GM18907 (cell line): ENCODE results near the gene KRTAP10-4.
"Not testable (repeated sequence)": the region's sequence is repeated elsewhere in the genome, so short reads cannot be mapped to it uniquely, and the experiment has no call there.

Source experiments
- ATAC-seq: cut with Tn5 transposase; IDR thresholded peaks from one replicate; pipeline ENCODE4 v1.9.1; 2021; ENCODE audit warnings: mild to moderate bottlenecking, moderate library complexity; ENCODE audit not compliant: unreplicated experiment

KRTAP10-4 gene

GRCh38 chr21:44575307-44576024 is 1.9 kb downstream of the KRTAP10-4 start:
- no peak for ATAC-seq

DNA sequence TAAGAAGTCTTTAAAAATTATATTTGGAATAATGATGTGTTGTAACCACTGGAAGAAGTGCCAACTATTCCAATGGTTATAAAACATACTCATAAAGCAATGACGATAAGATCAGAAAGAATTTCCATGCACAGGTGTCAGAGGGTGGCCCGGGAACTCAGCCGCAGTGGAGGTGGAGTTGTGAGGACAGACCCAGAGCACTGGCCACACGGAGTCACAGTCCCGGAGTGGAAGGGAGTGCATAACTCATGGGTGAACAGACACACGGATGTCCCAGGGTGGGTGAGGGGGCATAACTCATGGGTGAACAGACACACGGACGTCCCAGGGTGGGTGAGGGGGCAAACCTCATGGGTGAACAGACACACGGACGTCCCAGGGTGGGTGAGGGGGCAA is 2.5 kb downstream of the KRTAP10-4 start:
- no peak for ATAC-seq

GRCh38 chr21:44578371-44579055 is 5.0 kb downstream of the KRTAP10-4 start:
- ATAC-seq = no peak

GRCh38 chr21:44579056-44579832 is 5.7 kb downstream of the KRTAP10-4 start:
- no peak for ATAC-seq

DNA sequence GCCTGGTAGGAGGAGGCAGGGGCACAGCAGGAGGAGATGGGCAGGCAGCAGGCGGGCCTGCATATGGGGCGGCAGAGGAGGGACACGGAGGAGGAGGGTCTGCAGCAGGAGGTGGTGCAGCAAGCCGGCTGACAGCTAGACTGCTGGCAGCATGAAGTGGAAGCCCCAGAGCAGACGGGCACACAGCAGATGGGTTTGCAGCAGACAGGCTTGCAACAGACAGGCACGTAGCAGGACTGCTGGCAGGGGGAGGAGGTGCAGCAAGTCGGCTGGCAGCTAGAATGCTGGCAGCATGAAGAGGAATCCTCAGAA is 6.3 kb downstream of the KRTAP10-4 start:
- no peak for ATAC-seq

DNA sequence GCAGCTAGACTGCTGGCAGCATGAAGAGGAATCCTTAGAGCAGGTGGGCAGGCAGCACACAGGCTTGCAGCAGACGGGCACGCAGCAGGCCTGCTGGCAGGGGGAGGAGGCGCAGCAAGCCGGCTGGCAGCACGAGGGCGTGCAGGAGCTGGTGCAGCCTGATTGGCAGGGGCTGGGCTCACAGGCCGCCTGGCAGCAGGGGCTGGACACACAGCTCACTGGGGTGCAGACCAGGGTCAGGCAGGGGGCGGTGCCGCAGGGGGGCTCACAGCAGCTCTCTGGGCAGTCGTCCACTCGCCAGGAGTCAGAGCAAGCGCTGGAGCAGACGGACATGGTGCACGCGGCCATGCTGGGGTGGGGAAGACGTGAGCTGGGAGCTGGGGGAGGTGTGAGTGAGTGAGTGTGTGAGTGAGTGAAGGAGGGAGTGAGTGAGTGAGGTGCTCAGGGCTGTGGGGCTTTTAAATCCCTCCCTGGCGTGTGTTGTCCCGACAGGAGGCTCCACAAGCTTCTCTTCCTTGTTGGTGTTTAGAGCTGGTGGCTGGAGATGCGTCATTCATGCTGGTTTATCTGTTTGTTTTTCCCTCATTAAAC is 6.8 kb downstream of the KRTAP10-4 start, which contains the start of gene KRTAP10-5:
Gene KRTAP10-5, minus strand, starts transcription at position 374 of the 591 bp plus-strand sequence. Its CDS starts 26 bp downstream, at position 348.
- ATAC-seq = not testable (repeated sequence)

GRCh38 chr21:44581158-44581557 is 7.6 kb downstream of the KRTAP10-4 start:
- ATAC-seq = no peak

DNA sequence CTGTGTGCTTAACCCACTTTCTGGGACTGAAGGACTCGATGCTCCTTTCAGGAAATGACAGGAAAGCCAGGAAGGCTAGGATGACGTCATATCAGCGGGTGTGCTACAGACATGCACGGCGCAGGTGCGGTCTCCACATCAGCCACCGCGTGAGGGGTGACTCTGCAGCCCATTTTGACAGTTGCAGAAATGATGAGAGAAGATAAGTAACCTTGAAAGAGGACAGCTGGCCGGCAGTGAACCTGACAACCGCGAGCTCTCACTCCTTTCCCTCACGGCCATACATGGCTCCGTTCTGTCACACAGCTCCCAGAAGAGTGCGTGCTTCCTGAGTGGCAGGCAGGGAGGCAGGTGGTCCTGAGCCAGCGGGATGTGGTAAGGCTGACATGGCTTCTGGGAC is 8.5 kb downstream of the KRTAP10-4 start:
- no peak for ATAC-seq

GRCh38 chr21:44583089-44583799 is 9.7 kb downstream of the KRTAP10-4 start:
- no peak for ATAC-seq

DNA sequence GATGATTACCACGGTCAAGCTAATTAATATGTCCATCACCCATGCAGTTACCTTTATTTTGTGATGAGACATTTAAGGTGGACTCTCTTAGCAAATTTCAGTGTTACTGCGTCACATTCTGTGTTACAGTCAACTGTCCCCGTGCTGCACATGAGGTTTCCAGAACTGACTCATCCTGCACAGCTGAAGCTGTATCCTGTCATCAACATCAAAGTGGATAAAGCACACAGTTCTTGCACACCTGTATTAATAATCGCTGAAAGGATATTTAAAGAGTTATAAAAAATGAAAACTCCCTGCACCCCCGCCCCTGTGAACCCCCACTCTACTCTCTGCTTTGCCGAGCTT is 10.2 kb downstream of the KRTAP10-4 start:
- no peak for ATAC-seq

- no peak for ATAC-seq
Observed at GRCh38 chr21:44585892-44586291, 12.4 kb downstream of the KRTAP10-4 start.

DNA sequence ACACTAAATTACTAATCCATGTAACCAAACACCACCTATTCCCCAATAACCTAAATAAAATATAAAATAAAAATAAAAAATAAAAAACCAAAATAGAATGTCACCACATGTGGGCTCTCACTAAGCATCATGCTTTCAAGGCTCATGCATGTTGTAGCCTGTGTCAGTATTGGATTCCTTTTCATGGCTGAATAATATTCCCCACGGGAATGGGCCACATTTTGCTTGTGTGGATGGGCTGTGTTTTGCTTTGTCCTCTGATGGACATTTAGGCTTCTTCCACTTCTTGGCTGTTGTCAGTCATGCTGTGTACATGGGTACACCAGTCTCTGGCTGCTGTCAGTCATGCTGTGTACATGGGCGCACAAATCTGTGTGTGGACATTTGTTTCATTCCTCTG is 15.6 kb downstream of the KRTAP10-4 start:
- no peak for ATAC-seq

DNA sequence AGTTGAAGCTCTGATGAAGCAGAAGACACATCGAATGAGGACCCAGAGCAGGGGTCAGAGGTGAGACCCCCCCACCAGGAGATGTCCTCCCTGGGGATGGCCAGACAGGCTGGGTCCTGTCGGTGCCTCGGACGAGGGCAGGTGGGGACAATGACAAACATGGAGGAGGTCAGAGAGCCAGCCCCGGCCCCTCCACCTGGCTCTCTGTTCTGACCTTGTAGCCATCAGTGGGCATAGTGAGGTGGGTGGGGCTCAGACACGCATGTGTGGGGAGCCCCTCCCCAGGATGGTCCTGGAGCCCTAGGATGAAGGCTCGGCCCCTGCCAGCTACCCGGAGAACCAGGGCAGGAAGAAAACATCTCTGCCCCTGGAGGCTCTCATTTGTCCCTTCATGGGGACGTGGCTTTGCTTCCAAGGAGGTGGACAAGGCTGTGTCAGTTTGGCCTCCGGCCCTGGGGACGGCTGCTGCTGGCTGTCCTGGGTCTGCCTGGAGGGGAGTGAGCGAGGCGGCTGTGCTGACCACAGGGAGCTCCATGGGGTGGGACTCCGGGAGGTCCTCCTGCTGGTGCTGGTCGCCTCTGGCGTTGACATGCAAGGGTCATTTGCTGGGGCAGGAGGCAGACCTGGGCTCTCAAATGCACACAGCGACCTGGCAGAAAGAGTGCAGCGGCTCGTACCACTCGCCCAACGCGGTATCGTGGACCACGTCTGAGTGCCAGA is 16.2 kb downstream of the KRTAP10-4 start:
- no peak for ATAC-seq

DNA sequence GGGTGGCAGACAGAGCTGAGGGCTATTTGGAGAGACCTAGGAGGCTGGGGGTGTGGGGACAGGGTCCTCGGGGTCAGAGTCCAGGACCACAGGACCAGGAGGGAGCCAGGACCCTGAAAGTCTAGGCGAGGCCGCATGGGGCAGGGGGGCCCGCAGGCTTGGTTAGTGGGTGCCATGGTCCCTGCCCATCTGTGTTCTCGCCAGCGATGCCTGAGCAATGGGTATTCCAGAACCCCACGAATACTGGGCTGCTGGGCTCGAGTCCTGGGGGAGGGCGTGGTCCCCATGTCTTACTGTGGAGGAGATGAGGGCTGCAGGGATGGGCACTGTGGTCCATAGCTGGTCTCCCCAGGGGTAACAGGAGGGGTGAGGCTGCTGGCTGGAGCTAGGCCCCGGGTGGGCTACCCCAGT is 16.8 kb downstream of the KRTAP10-4 start:
- no peak for ATAC-seq

DNA sequence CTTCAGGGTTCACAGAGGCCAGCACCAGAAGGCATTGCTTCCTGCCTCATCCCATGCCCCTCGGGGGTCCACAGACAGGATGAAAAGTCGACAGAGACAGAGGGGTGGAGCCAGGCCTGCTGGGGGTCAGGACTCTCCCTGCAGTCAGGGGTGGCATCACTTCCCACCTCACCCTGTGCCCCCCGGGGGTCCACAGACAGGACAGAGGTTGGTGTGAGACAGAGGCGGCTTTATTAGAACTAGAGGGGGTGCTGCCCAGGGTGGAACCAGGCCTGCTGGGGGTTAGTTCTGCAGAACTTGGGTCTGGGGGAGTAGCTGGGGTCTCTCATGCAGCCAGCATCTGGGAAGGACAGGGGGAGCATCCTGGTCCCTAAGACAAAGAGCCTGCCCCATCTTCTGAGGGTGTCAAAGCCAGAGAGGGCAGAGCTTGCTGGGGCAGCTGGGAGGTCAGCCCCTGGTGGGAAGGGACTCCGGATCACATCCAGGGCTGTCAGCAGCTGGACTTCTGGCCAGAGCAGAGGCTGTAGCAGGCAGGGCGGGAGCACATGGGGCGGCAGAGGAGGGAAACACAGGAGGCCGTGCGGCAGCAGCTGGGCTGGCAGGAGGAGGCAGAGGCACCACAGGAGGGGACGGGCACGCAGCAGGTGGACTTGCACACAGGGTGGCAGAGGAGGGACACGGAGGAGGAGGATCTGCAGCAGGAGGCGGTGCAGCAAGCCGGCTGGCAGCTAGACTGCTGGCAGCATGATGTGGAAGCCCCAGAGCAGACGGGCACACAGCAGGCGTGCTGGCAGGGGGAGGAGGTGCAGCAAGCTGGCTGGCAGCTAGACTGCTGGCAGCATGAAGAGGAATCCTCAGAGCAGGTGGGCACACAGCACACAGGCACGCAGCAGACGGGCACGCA is 17.6 kb downstream of the KRTAP10-4 start:
- ATAC-seq = not testable (repeated sequence)

DNA sequence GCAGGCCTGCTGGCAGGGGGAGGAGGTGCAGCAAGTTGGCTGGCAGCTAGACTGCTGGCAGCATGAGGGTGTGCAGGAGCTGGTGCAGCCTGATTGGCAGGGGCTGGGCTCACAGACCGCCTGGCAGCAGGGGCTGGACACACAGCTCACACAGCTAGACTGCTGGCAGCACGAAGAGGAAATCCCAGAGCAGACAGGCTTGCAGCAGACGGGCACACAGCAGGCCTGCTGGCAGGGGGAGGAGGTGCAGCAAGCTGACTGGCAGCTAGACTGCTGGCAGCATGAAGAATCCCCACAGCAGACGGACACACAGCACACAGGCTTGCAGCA is 18.2 kb downstream of the KRTAP10-4 start:
- ATAC-seq = not testable (repeated sequence)

GRCh38 chr21:44592446-44593311 is 19.1 kb downstream of the KRTAP10-4 start, which contains the start of gene KRTAP10-6:
KRTAP10-6 (minus strand) TSS chr21:44592505; CDS start chr21:44592484, 21 bp downstream.
- ATAC-seq = no peak
